ENCODE results near the gene FBRSL1.

DNA sequence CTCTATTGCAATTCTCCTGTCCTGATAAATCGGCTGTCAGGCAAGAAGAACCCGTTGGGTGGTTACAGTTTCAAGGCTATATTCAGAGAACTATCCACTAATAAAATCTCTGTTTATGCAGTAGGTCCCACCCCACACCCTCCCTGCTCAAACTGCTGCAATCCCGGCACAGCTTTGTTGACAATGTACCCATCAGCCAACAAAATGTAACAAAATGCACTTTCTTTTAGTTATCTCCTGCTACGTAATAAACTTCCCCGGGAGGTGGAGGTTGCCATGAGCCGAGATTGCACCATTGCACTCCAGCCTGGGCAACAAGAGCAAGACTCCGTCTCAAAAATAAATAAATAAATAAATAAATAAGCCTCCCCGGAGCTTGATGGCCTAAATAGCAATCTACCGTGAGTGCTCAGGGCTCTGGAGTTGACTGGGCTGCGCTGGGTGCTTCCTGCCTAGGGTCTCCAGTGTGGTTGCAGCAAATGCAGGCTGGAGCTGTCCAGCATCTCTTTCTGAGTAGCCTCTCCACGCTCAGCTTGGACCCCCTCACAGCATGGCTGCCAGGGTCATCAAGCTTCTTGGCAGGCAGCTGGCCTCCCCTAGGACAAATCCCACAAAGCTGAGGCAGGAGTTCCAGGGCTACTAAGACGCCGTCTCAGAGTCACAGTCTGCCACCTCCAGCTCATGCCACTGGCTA is 43.2 kb upstream of the FBRSL1 start:
- TF ChIP-seq, protein P1, sequence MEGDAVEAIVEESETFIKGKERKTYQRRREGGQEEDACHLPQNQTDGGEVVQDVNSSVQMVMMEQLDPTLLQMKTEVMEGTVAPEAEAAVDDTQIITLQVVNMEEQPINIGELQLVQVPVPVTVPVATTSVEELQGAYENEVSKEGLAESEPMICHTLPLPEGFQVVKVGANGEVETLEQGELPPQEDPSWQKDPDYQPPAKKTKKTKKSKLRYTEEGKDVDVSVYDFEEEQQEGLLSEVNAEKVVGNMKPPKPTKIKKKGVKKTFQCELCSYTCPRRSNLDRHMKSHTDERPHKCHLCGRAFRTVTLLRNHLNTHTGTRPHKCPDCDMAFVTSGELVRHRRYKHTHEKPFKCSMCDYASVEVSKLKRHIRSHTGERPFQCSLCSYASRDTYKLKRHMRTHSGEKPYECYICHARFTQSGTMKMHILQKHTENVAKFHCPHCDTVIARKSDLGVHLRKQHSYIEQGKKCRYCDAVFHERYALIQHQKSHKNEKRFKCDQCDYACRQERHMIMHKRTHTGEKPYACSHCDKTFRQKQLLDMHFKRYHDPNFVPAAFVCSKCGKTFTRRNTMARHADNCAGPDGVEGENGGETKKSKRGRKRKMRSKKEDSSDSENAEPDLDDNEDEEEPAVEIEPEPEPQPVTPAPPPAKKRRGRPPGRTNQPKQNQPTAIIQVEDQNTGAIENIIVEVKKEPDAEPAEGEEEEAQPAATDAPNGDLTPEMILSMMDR (conservative IDR thresholded peaks at IDR 0.05; ENCODE audit: low read depth, low read length) = no peak
- no peak for TF ChIP-seq EZH2 (IDR thresholded peaks at IDR 0.05; ENCODE audit: borderline replicate concordance, low read depth, low read length, poor library complexity, severe bottlenecking)
